SK-N-SH treated with all-trans-retinoic acid at 6 μM for 48 hours (cell line): Measurements from ENCODE around the gene C1orf141.

Experiments used
- GLIS3 ChIP-seq: fragments of 250-450 bp; sonication (Bioruptor Pico); IDR thresholded peaks from 2 replicates; pipeline ENCODE4 v1.5.0; 2020; ENCODE audit warnings: mild to moderate bottlenecking, moderate library complexity
- OSR1 ChIP-seq: fragments of 250-450 bp; sonication (Bioruptor Pico); IDR thresholded peaks from 2 replicates; pipeline ENCODE4 v1.8.0; 2022; ENCODE audit warnings: moderate library complexity, mild to moderate bottlenecking, inconsistent platforms
- TSHZ2 ChIP-seq: fragments of 250-450 bp; sonication (Bioruptor Pico); IDR thresholded peaks from 2 replicates; pipeline ENCODE4 v1.5.0; 2020; ENCODE audit warnings: mild to moderate bottlenecking, moderate library complexity
- ZC3H10 ChIP-seq: fragments of 250-450 bp; sonication (Bioruptor Pico); IDR thresholded peaks from 2 replicates; pipeline ENCODE4 v1.5.1; 2021; ENCODE audit warnings: mild to moderate bottlenecking, moderate library complexity
- ZFP3 ChIP-seq: fragments of 250-450 bp; sonication (Bioruptor Pico); IDR thresholded peaks from 2 replicates; pipeline ENCODE4 v1.5.0; 2020; ENCODE audit warnings: mild to moderate bottlenecking, moderate library complexity
- ZFP30 ChIP-seq: fragments of 450-650 bp; formaldehyde crosslinking; IDR thresholded peaks from 2 replicates; pipeline ENCODE4 v1.5.0; 2022; ENCODE audit warnings: mild to moderate bottlenecking, moderate library complexity
- ZNF565 ChIP-seq: fragments of 450-650 bp; formaldehyde crosslinking; conservative IDR thresholded peaks from 2 replicates; pipeline ENCODE4 v1.5.0; 2020; ENCODE audit warnings: low read depth, mild to moderate bottlenecking, moderate library complexity

- TF ChIP-seq GLIS3 (CRISPR knock-in tag) (no peak), ZC3H10 (CRISPR knock-in tag) (no peak), TSHZ2 (no peak), ZNF565 (CRISPR knock-in tag) (no peak), ZFP30 (CRISPR knock-in tag) (no peak), OSR1 (CRISPR knock-in tag) (no peak), ZFP3 (CRISPR knock-in tag) (0 out of 2 replicates have a peak, but pooled peaks have one; percentile 24)
Observed at GRCh38 chr1:67053785-67054772, 80.7 kb downstream of the C1orf141 start, which contains the start of gene SLC35D1.
